ENCODE results near the gene UEVLD. TPM values are rescaled to one million over a fixed set of nuclear protein-coding genes. Genes with fewer than 3 reads are reported as not detected.

Gene UEVLD
- total and polyA plus RNA-seq, 9 of the 15 experiments (the other 6 are each of a cell fraction or from before 2014, with no cell fraction given), result 4.7 to 12.6 (median 7.4) TPM

- TF ChIP-seq TSHZ1 (CRISPR knock-in tag; IDR thresholded peaks at IDR 0.05), result no peak
- TF ChIP-seq POLR3G (IDR thresholded peaks at IDR 0.05; ENCODE audit: extremely low read depth, insufficient read length, insufficient replicate concordance), result no peak
- peak; percentile 98 for TF ChIP-seq RBFOX2 (IDR thresholded peaks at IDR 0.05; ENCODE audit: low read depth, low read length)
- no peak for TF ChIP-seq ZNF655 (CRISPR knock-in tag; IDR thresholded peaks at IDR 0.05)
- no peak for TF ChIP-seq GATAD2A (IDR thresholded peaks at IDR 0.05)
- TF ChIP-seq ZFX (CRISPR knock-in tag; IDR thresholded peaks at IDR 0.05), result peak; percentile 90
- 0 out of 2 replicates have a peak, but pooled peaks have one; percentile 62 for TF ChIP-seq NR4A1 (CRISPR knock-in tag; IDR thresholded peaks at IDR 0.05)
- no peak for TF ChIP-seq NR4A1 (tag; IDR thresholded peaks at IDR 0.05)
- no peak; the same call in 1 of the 2 replicates for TF ChIP-seq ZBTB1 (CRISPR knock-in tag; IDR thresholded peaks at IDR 0.05; ENCODE audit: borderline replicate concordance, low read depth)
- no peak for TF ChIP-seq SETDB1 (IDR thresholded peaks at IDR 0.05; ENCODE audit: low read length)
- peak; percentile 67 to 88; a peak in 3 of 4 replicates for TF ChIP-seq ETV6 (IDR thresholded peaks at IDR 0.05; ENCODE audit: borderline replicate concordance in 1 of 2, low read depth in 2 of 2, low read length in 1 of 2)
- TF ChIP-seq ETV6 (CRISPR knock-in tag; IDR thresholded peaks at IDR 0.05; ENCODE audit: borderline replicate concordance), result no peak
- TF ChIP-seq MBD1 (CRISPR knock-in tag; IDR thresholded peaks at IDR 0.05), result no peak
- peak; percentile 61; the same call in 1 of the 2 replicates for TF ChIP-seq NR2C2 (CRISPR knock-in tag; IDR thresholded peaks at IDR 0.05)
- TF ChIP-seq NR2C2 (tag; IDR thresholded peaks at IDR 0.05), result peak; percentile 74
- TF ChIP-seq CUX1 (CRISPR knock-in tag; IDR thresholded peaks at IDR 0.05), result no peak
Observed at GRCh38 chr11:18526521-18527296, 61.8 kb downstream of the UEVLD start, which contains the start of gene TSG101 (continued).
